Glomerular endothelial cell (primary cell): Measurements from ENCODE around the gene NEB. TPM values are rescaled to one million over a fixed set of nuclear protein-coding genes. Genes with fewer than 3 reads are reported as not detected.
"Not testable (repeated sequence)": the region's sequence is repeated elsewhere in the genome, so short reads cannot be mapped to it uniquely, and the experiment has no call there.

Experiments used
- DNase-seq: peaks from one replicate; pipeline ENCODE4 v3.0.0-alpha.2; 2011; ENCODE audit warnings: low read depth, low spot score; ENCODE audit errors: extremely low read depth
- total RNA-seq: library from RNA; depleted of rRNA; stranded (reverse); fragments of >200 nt; gene quantifications from 2 replicates; pipeline ENCODE4 v1.2.3, GENCODE V29; 2015

The NEB gene
- total RNA-seq, 1 donor from 2014 or later: 1.5 TPM

DNA sequence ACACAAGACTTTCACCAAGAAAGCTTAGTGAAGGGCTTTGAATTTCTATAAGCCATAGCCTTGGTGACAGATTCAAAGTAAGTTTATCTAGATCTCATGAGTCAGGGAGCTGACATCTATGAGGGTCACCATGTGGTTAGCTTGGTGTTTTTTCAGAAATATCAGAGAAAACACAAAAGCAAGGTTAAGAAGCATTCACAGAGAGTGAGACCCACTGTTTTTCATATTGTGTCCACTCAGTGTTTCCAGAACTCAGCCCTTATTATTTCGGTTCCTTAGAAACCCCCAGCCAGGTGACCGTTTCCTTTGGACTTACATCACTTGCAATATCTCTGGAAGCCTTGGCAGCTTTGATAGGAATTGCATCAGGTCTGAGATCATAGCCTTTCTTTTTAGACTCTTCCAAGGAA is 76.6 kb downstream of the NEB start:
- DNase-seq: no peak

DNA sequence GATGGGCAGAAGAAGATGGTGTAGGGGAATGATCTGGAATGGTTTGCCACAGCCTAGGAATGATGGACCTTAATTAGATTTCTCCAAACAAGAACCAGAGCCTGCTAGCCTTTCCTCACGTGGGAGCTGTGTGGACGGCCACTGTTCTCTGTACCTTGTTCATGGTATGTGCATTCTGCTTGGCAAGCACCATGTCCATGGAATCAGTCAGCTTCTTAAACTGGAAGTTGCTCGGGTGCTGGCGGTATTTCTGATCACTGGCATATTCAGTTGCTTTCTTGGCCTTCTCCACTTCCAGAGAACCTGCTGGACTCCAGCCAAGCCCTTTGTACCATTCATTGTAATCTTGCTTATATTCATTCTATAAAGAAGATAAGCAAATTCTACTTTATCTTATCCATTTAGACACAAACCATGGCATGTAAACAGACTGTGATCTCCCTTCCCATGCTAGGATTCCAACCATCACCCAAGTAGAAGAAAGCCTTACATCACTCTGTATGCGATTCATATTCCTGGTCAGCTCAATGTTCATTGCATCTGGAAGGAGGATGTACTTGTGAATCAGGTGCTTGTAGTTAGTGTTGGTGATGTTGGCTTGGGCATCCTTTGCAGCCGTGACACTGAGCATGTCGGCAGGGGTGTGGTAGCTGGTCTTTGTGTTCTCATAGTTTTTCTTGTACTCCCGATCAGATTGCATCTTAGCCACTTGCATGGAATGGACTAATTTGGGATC is 78.4 kb downstream of the NEB start:
- no peak for DNase-seq

DNA sequence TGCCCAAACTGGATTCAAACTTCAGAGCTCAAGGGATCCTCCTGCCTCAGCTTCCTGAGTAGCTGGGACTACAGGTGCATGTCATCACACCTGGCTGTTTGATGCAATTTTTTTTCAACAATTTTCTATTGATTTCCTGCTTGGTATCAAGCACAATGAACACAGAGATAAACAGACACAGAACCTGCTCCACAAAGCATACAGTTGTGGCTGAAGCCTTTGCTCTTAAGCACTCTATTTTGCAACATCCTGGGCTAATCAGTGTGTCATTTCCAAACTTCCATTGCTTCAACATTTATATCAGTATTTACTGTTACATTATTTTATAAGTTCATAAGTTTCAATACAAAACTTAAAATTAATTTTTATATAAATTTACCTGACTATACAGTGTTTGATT is 79.4 kb downstream of the NEB start:
- no peak for DNase-seq

DNA sequence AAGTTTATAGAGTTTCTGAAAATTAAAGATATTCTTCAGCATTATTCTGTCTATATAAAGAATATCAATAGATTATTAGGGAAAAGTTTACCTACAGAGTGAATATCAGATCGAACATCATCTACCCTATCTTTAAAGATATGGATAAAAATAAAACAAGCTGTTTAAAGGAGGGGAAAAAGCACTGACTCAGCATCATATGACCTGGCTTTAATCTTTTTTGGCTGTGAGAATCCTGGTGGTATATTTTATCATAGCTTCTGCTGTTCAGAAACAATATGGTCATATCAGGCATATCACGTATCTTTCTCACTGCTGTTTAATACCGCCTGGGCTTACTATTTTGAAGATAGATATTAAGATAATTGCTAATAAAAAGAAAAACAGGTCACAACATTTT is 80.2 kb downstream of the NEB start:
- no peak for DNase-seq

DNA sequence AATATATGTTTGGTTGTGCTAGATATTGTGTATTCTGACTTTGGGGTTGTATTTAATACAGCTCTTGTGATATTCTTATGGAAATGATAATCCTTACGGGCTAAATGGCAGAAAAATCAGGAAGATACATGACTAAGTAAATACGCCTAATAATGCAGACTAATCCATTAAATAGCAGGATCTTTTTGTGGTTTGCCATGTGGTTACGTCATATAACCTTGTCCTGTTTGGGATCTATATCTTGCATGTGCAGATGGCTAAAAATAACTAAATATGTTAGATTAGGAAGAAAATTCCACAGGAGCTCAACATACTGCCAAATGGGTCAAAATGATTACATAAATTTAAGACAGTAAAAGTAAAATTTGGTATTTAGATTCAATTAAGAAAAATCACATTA is 83.0 kb downstream of the NEB start:
- no peak for DNase-seq

DNA sequence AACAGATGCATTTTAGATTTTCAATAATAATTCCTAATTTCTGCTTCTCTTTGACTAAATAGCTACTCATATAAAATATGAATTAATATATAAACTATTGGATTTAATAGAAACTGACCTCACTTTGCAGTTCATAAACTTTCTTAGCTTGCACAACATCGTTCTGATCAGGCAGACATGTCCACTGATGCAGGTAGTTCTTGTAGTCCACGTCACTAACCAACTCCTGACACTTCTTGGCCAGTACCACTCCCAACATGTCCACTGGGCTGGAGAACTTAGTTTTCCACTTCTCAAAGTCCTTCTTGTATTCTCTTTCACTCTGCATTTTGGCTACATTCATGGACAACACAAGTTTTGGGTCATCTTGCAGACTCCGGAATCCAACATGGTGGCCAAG is 83.8 kb downstream of the NEB start:
- no peak for DNase-seq

DNA sequence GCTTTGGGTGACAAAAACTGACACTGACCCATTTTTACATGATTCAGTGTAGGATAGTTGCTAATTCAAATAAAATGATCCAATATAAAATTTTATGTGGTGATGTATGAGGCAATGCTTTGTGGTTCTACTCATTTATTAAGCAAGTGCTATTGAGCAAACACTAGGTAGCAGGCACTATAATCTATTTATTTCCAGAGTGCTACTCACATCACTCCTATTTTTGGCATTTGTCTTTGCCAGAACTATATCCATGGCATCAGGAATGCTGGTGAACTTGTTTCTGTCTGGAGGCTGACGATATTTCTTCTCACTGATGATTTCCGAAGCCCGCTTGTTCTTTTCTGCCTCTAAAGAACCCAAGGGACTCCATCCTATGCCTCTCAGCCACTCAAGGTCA is 84.3 kb downstream of the NEB start:
- DNase-seq: no peak

DNA sequence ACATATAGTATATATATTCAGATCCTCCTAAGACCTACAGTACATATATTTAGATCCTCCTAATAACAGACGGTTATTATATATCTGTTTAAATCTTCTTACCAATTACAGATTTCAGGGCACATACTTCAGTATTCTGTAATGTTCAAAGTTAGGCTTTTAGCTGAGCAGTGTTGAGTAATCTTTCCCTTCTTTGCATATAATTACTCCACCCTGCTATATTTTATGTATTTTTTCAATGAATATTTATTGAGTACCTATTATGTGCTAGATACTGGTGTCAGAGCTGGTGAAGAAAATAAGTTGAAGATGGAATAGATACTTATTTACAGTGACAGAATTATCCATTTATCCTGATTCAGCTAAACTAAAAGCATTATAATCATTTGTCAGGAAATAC is 84.9 kb downstream of the NEB start:
- DNase-seq: no peak

DNA sequence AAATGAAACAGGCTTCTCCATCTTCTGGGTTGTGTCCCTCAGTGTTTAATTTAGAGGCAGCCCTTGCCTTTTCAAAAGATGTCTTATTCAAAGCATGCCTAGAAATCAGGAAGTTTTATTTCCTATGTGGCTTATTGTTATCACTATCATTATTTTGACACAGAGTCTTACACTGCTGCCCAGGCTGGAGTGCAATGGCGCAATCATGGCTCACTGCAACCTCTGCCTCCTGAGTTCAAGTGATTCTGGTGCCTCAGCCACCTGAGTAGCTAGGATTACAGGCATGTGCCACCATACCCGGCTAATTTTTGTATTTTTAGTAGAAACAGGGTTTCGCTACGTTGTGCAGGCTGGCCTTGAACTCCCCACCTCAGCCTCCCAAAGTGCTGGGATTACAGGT is 87.8 kb downstream of the NEB start:
- not testable (repeated sequence) for DNase-seq

DNA sequence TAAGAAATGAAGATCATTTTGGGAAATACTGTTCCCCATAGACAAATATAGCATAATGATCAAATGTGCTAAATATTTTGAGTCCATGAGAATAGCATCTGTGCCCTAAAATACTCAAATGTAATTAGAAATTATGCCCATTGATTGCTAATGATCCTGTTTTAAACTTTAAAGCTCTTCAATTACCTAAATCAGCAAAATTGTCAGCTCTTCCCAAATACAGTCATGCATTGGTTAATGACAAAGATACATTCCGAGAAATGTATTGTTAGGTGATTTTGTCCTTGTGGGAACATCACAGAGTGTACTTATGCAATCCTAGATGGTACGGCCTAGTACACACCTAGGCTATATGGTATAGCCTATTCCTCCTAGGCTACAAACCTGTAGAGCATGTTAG is 89.7 kb downstream of the NEB start:
- DNase-seq: no peak

DNA sequence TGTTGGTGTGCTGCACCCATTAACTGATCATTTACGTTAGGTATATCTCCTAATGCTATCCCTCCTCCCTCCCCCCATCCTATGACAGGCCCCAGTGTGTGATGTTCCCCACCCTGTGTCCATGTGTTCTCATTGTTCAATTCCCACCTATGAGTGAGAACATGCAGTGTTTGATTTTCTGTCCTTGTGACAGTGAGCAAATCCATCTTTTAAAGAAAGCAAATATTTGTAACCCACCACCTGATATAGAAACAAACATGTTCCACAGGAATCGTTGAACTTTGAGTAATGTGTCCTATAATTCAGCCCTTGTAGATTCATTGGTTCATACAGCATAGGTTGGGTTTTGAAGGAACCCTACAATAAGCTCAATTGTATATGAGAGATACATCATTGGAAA is 92.4 kb downstream of the NEB start:
- not testable (repeated sequence) for DNase-seq

DNA sequence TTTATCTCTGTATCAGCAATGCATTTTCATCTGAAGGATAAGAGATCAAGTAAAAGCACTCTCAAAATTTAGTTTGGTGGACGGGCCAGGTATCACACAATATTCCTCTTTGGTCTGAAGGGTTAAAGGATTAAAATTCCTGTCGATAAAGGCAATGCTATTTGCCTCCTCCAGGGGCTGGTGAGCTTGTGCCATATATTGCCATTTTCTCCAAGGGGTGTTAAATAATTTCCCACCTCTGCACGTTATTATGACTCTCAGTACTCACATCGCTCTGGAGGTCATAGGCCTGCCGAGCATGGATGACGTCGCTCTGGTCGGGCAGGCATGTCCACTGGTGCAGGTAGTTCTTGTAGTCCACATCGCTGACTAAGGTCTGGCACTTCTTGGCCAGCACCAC is 94.2 kb downstream of the NEB start:
- DNase-seq: no peak

DNA sequence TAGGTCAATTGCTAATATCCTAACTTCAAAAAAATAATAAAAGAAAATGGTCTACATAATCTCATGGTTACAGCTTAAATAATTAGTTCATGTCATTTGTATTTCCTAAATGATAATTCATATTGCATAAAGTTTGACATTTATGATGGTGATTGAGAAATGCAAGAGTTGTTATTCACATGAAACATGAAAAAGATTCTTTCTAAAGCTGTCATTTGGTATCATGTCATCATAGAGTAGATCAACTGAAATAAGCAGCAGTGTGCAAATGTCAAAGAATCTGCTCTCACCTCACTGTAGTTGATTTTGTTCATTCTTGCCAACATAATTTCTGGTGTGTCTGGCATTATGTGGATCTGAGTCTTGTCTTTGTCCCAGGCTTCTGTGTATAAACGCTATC is 95.3 kb downstream of the NEB start:
- DNase-seq: no peak

DNA sequence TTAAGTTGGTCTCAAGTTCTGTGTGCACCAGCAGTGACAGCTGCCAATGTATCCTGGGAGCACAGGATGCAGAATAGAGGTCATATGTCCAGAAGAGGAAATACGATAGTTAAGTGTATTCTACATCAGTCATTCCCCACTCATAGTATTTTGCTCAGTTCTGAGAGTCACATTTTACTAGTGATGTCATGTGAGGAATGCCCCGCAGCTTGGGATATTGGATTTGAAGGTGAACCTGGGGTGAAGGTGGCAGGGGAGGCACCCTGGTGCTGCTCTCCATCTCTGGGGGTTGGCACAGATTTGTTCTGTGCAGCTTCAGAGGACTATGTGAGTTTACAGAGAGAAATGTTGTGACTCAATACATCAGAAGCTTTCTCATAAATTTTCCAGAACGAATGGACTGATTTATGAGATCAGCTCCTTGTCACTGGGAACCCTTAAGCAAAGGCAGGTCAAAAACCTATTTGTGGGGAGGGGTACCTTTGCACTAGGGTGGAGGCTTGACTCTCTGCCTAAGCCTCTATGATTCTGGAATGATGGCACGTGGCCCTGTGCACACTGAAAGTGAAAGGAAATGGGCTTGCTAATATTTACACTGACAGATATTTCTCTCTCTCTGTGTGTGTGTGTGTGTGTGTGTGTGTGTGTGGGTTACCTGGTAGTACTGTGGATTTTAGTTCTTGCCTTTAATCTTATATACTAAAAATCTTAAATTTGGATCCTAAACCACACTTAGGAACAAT is 95.9 kb downstream of the NEB start:
- DNase-seq: no peak

DNA sequence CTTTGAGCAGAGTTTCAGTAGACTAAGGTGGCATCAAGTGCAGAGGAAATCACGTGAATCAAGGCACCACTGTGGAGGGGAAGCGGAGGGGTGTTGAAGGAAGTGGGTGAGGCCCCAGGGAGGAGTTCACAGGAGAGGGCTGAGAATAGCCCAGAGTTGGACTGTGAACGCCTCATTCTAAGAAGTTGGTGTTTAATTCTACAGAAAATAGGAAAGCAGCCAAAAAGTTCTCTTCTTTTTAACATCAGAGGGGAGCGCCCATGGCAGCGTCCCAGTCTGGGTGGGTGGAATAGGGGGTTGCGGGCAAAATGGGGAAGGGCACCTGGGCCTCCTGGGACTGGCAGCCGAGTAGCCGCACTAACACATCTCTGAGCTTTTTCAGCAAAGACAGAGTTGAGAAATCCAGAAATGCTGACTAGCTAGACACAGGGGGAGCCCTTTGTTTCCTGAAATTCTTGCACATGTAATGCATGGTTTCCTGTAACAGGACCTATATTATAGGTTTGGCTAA is 97.0 kb downstream of the NEB start:
- DNase-seq: no peak

DNA sequence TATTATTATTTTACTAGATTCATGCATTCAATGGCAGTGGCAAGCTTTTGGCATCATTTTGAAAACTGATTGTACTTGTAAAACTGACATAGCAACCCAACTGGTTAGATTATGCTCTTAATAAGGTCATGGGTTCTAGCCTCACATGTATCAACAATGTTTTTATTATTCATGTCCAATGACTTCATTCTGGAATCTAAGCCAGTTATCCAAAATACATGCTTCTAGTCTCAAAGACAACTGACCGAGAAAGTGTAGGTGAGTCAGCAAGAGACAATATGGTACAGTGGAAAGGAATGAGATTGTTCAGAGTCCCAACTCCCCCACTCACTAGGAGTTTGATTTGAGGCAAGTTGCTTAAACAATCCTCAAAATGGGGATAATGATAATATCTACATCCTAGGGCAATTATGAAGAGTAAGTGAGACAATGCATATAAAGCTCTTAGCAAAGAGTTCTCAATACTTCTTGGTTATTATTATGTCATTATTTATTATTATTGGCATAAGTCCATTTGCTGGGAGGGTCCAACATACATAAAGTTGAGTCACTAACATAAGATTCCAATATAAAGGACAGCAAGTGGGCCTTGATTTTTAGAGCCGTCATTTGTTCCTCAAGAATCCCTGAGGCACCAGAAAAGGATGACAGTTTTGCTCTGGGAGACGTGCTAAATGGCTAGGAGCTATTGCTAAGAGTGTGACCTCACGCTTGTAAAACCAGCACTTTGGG is 99.4 kb downstream of the NEB start:
- DNase-seq: no peak

DNA sequence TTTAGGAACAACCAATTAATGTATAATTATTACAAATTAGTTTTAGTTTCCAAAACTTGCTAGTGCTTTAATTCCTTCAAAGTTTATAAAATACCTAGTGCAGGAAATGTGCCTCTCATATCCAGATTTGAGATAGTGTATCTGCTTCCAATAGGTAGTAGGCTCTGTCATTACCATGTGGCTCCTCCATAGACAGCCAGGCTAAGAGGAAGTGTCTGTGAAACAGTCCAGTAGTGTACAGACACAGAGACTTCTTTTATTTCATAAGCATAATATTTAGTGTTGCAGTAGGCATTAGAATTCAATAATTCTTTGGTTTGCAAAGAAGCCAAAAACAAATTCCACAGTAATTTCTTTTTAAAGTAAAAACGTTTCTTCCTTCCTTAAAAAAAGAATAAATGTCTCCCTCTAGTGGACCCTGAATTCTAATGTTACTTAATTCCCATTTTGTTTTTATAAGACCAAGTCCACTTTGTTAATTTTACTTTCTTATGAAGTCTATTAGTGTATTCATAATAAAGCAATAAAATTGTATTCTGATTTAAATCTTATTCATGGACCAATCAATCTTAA is 101.2 kb downstream of the NEB start:
- no peak for DNase-seq

DNA sequence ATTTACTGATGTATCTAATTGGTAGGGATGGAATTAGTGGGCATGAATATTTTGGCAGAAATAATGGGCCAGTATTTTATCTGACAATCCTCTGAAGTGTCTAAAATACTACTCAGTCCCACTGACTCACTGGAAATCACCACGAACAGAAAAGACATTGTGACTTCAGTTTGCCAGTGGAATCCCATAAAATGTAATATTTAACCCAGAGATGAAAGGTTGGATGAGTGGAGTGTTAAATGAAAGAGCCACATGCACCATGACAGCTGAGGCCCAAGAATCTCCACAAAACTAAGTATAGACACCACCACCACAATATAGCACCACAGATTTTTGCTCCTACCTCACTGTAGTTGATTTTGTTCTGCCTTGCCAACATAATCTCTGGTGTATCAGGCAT is 103.9 kb downstream of the NEB start:
- no peak for DNase-seq

DNA sequence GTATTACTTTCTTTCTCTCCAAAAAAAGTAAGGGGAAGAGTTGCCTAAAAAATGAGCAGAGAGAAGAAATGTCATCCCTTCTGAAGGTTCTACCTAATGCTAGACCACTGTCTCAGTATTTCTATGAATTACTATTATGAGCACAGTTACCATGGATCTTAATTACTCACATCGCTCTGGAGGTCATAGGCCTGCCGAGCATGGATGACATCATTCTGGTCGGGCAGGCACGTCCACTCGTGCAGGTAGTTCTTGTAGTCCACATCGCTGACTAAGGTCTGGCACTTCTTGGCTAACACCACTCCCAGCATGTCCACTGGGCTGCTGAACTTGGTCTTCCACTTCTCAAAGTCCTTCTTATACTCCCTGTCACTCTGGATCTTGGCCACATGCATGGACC is 106.9 kb downstream of the NEB start:
- DNase-seq: no peak

DNA sequence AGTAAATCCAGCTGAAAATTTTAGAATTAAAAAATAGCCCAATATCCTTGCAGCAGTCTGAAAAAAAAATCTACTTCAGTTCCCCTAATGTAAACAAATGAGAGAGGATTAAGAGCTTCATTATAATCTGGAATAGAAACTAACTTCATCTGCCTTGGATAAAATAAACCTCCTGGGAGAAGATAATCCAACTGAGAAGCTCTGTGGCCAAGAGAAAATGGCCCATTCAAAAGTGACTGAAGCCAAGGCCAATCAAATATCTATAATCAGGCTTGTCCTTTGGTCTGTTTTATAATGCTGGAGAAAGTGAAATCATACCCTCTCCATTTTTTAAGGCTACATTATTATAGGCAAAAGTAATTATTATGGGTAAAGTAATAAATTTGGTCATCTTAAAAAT is 110.0 kb downstream of the NEB start:
- DNase-seq: no peak

DNA sequence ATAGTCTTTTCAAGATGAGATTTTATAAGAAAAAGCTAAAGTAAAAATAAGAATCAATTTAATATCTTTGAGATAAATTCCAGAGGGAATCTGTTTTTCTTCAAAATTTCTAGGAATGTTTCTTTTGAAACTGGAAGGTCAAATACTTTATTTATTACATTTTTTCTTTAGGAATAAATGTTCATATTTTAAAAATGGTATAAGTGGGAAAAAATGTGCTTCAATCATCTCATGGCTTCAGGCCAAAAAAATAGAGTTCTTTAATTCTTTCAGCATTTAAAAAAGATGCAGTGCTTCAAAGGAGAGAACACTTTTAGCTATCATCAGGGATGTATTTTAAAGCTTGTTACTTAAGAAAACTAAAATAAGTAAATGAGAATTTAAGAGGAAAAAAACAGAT is 110.6 kb downstream of the NEB start:
- DNase-seq: no peak
